ENCODE data around the gene BMP8A.

- TF ChIP-seq EZH2phosphoT487 (IDR thresholded peaks at IDR 0.05; ENCODE audit: low read depth): no peak
- TF ChIP-seq CTCF (IDR thresholded peaks at IDR 0.05; ENCODE audit: low read depth, low read length): no peak
These were observed 44.4 kb upstream of the BMP8A start for GRCh38 chr1:39446986-39447567.

All from OCI-LY3 (cell line).